GM23248 (cell line): ENCODE results near the gene ANKRD28. TPM values are rescaled to one million over a fixed set of nuclear protein-coding genes. Genes with fewer than 3 reads are reported as not detected.

Experiments used
- microRNA-seq: library from miRNA; unstranded; fragments of <30 nt; microRNA quantifications from one replicate; pipeline ENCODE4, GENCODE V29; 2016; ENCODE audit warnings: borderline number of aligned reads
- polyA plus RNA-seq: library from polyadenylated mRNA; unstranded; fragments of >200 nt; fragmentation: Nextera tagmentation; extraction: Ambion mirVana; gene quantifications from 2 replicates; pipeline ENCODE4 v1.2.1, GENCODE V29; 2016
- small RNA-seq: library from RNA; depleted of rRNA; stranded (forward); fragments of <200 nt; gene quantifications from one replicate; pipeline ENCODE3, GENCODE V24; 2014; ENCODE audit warnings: low read depth, low replicate concordance
- total RNA-seq: library from RNA; depleted of rRNA; stranded (reverse); fragments of >200 nt; shearing (Covaris generic); gene quantifications from 2 replicates; pipeline ENCODE4 v1.2.3, GENCODE V29; 2014; rRNA removed

ANKRD28 gene
- total and polyA plus RNA-seq, 2 experiments from 2014 or later: 23.1 to 55.6 TPM

Small RNA genes lying within 50 kb of the gene (microRNA-seq; reads per million reads assigned to microRNA genes)
- not detected for gene MIR3134

Small RNA genes lying within 50 kb of the gene (small RNA-seq; reads per million reads assigned to genes)
- not detected for gene MIR3134
- not detected for gene RN7SL4P

Other genes with a start within 250 kb of the ANKRD28 start
- 13.4 and 14.3 TPM in 2 replicates for gene HACL1, start 196.4 kb downstream of the ANKRD28 start, total RNA-seq
- 16.3 and 18.8 TPM in 2 replicates for gene HACL1, start 196.4 kb downstream of the ANKRD28 start, polyA plus RNA-seq
- gene BTD, start 196.2 kb downstream of the ANKRD28 start, total RNA-seq: 24.2 and 48.0 TPM in 2 replicates
- 19.7 and 20.1 TPM in 2 replicates for gene BTD, start 196.2 kb downstream of the ANKRD28 start, polyA plus RNA-seq